ENCODE measurements around the gene MST1.

The MST1 gene

GRCh38 chr3:49656541-49657112 is 32.6 kb downstream of the MST1 start:
- DNase-seq (ENCODE audit: low read depth, low spot score): no peak

- DNase-seq (ENCODE audit: low read depth, low spot score): no peak
These were observed 33.5 kb downstream of the MST1 start for GRCh38 chr3:49655731-49656285.

DNA sequence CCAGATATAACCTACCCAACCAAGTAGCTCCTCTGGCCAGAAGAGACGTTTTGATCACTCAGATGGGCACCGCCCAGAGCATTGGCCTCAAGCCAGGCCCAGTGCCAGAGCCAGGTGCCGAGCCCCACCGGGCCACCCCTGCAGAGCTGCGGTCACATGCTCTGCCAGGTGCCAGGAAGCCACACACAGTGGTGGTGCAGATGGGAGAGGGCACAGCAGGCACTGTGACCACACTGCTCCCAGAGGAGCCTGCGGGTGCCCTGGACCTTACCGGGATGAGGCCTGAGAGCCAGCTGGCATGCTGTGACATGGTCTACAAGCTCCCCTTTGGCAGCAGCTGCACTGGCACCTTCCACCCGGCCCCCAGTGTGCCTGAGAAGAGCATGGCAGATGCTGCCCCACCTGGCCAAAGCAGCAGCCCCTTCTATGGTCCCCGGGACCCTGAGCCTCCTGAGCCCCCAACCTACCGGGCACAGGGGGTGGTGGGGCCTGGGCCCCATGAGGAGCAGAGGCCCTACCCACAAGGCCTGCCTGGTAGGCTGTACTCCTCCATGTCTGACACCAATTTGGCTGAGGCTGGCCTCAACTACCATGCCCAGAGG is 34.2 kb downstream of the MST1 start:
- no peak for DNase-seq (ENCODE audit: low read depth, low spot score)

GRCh38 chr3:49654176-49654825 is 35.0 kb downstream of the MST1 start:
- no peak for DNase-seq (ENCODE audit: low read depth, low spot score)

- no peak for DNase-seq (ENCODE audit: low read depth, low spot score)
These were observed 35.7 kb downstream of the MST1 start for GRCh38 chr3:49653621-49654020.

DNA sequence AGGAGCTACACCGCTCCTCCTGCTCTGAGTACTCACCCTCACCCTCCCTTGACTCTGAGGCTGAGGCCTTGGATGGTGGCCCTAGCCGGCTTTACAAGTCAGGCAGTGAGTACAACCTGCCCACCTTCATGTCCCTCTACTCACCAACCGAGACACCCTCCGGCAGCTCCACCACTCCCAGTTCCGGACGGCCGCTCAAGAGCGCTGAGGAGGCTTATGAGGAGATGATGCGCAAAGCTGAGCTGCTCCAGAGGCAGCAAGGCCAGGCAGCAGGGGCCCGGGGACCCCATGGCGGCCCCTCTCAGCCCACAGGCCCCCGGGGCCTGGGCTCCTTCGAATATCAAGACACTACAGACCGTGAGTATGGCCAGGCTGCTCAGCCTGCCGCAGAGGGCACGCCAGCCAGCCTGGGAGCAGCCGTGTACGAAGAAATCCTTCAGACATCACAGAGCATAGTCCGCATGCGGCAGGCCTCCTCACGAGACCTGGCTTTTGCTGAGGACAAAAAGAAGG is 36.3 kb downstream of the MST1 start:
- no peak for DNase-seq (ENCODE audit: low read depth, low spot score)

DNA sequence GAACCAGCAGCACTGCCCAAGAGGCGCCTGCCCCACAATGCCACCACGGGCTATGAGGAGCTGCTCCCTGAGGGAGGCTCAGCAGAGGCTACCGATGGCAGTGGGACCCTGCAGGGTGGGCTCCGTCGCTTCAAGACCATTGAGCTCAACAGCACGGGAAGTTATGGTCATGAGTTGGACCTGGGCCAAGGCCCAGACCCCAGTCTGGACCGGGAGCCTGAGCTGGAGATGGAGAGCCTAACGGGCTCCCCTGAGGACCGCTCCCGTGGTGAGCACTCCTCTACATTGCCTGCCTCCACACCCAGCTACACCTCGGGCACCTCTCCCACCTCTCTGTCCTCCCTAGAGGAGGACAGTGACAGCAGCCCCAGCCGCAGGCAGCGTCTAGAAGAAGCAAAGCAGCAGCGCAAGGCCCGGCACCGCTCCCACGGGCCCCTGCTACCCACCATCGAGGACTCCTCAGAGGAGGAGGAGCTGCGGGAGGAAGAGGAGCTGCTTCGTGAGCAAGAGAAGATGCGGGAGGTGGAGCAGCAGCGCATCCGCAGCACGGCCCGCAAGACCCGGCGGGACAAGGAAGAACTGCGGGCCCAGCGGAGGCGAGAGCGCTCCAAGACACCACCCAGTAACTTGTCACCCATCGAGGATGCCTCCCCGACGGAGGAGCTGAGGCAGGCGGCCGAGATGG is 36.9 kb downstream of the MST1 start:
- DNase-seq (ENCODE audit: low read depth, low spot score): no peak

DNA sequence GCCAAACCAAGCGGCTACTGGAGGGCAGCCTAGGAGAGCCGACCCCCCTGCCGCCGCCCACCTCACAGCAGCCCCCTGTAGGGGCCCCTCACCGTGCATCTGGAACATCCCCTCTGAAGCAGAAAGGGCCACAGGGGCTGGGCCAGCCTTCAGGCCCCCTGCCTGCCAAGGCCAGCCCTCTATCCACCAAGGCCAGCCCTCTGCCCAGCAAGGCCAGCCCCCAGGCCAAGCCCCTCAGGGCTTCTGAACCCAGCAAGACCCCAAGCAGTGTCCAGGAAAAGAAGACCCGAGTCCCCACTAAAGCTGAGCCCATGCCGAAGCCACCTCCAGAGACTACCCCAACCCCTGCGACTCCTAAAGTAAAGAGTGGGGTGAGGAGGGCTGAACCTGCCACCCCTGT is 38.6 kb downstream of the MST1 start:
- DNase-seq (ENCODE audit: low read depth, low spot score): no peak

DNA sequence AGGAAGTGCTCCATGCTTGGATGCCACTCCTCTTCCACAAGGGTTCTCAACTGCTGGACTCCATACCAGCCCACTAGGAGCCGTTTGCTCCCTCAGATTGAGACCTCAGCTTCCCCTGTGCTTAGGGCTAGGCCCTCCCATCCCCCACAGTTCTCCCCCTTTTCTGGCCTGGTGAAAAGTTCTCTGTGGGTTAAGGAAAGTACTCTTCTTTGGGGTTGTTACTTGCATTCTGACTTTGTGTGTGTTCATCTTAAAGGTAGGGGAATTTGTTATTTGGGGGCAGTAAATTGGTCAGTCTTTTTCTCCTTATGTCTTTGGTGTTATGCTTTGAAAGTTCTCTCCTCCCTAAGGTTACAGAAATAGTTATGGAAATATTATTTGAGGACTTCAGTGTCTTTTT is 39.1 kb downstream of the MST1 start:
- no peak for DNase-seq (ENCODE audit: low read depth, low spot score)

DNA sequence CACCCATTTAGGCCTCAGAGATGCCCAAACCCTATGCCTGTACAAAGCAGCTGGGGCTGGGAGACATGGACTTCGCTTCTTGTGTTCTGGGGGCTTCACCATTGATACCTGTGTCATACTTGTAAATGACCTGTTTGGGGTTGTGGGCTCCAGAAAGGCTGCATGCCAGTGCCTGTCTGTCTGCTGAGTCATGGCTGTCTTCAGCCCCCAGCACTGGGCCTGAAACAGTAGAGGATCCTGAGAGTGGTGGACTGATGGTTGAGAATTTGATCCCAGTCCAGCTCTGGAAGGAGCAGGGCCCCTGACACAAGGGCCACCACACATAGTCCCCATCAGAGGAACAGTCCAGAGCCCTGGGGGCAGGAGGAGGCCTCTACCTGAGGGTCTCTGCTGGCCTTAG is 39.7 kb downstream of the MST1 start:
- DNase-seq (ENCODE audit: low read depth, low spot score): no peak

- DNase-seq (ENCODE audit: low read depth, low spot score): no peak
These were observed 40.8 kb downstream of the MST1 start for GRCh38 chr3:49648354-49649019.

DNA sequence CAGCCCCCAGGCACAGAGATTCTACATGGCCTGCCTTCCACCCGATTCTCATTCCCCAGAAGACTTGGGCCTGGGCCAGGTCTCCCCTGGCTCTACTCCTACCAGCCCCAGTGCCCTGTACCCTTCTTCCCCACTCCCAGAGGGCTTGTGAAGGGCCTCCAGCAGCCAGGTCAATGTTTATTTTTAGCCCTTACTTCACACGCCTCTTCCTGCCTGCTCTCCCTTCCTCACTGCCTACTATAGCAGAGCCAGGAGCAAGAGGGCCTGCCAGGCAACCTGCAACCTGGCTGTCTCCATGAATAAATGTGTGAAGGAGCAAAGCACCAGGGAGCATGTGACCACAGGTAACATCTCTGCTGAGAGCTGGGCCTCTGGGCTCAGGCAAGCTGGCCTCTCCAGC is 41.5 kb downstream of the MST1 start:
- no peak for DNase-seq (ENCODE audit: low read depth, low spot score)

DNA sequence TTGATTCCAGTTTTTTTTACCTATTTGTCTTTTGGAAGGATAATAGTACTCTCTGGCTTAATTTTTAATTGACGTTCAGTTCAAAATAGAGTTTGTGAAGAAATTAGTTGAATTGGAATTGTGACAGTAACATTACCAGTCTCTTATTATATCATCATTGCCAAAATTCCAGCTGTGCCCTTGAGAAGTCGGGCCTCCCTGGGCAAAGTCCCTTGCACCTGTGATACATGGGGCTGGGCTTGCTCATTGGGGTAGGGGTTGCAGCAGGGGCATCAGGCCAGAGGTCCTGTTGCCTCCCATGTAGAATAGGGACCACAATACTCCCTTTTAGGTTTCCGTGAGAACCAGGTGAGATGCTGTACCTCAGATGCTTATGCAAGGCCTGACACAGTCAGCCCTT is 43.0 kb downstream of the MST1 start:
- no peak for DNase-seq (ENCODE audit: low read depth, low spot score)

DNA sequence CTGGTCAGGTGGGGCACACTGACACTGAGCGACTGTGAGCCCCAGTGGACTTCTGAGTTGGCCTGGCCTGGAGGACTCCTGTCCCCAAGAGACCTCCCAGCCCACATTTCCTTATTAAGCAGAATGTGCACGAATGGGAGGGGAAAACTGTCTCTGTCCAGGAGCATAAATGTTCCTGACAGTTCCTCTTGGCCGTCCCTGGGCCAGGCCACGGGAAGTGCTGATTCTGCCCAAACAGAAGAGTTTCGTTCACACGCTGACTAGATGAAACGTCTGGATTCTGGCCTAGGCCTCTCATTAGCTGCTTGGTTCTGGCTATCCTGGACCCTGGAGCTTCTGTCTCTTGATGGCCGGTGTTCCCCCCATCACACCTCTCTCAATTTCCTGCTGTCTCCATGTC is 44.6 kb downstream of the MST1 start:
- no peak for DNase-seq (ENCODE audit: low read depth, low spot score)

- DNase-seq (ENCODE audit: low read depth, low spot score): no peak
These were observed 46.5 kb downstream of the MST1 start for GRCh38 chr3:49642708-49643145.

- no peak for DNase-seq (ENCODE audit: low read depth, low spot score)
These were observed 47.2 kb downstream of the MST1 start for GRCh38 chr3:49641921-49642707.

- DNase-seq (ENCODE audit: low read depth, low spot score): no peak
These were observed 48.0 kb downstream of the MST1 start for GRCh38 chr3:49641292-49641691.

GRCh38 chr3:49639551-49639950 is 49.7 kb downstream of the MST1 start:
- no peak for DNase-seq (ENCODE audit: low read depth, low spot score)

- DNase-seq (ENCODE audit: low read depth, low spot score): no peak
These were observed 50.8 kb downstream of the MST1 start for GRCh38 chr3:49638445-49638844.

DNA sequence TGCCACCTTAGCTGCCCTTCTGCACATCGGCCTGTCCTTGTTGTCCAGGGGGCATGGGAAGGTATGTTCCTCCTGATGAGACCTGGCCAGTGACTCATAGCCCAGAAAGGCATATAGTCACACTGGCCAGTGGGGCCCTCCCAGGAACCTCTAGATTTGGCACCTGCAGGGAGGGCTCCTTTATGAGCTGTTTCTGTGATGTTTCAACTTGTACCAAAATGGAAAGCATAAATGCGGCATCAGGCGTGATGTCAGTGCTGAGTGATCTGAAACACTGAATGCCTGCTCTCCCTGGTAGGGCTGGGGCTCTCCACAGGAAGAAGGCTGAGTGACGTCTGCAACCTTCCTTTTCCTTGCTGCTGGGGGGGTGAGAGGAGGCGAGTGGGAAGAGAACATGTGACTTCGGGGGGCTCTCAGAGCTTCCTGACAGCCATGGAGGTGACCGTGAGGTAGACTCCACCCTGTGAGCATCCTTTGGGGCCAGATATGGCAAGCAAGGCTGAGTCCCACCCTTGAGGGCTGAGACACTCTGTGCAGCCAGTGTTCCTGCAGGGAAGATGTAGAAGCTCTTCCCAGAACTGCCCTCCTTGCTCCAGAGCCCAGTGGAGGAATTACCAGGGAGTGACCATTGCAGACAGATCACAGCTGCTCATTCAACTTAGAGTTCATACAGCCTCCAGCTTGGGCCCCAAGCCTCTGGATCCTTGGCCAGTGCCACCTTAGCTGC is 52.2 kb downstream of the MST1 start:
- DNase-seq (ENCODE audit: low read depth, low spot score): no peak

Measured in activated naive CD8-positive, alpha-beta T cell treated with anti-CD3 and anti-CD28 coated beads, Interleukin-2, amount 50 U/mL, for 16 hours (primary cell).